HepG2 (cell line): ENCODE data around the gene SLC22A23. TPM values are rescaled to one million over a fixed set of nuclear protein-coding genes. Genes with fewer than 3 reads are reported as not detected.
A peak's percentile ranks its signal among the peaks of the same experiment; 100 is the strongest.

Experiments used
- FOSL2 ChIP-seq: sonication (generic); formaldehyde crosslinking; IDR thresholded peaks from 2 replicates; pipeline ENCODE4 v1.4.0; 2020; ENCODE audit warnings: missing genetic modification reagents
- KLF12 ChIP-seq: sonication (generic); formaldehyde crosslinking; IDR thresholded peaks from 2 replicates; pipeline ENCODE4 v1.4.0; 2020; ENCODE audit warnings: missing genetic modification reagents, borderline replicate concordance
- PPARG ChIP-seq: conservative IDR thresholded peaks from 2 replicates; pipeline ENCODE4 v1.6.1; 2016; ENCODE audit warnings: missing biosample characterization, missing genetic modification reagents
- ZNF441 ChIP-seq: sonication (generic); formaldehyde crosslinking; IDR thresholded peaks from 2 replicates; pipeline ENCODE4 v1.7.0; 2021; ENCODE audit warnings: missing genetic modification reagents, borderline replicate concordance
- ZNF563 ChIP-seq: sonication (generic); formaldehyde crosslinking; IDR thresholded peaks from 2 replicates; pipeline ENCODE4 v1.8.0; 2022; ENCODE audit warnings: mild to moderate bottlenecking, moderate library complexity, missing genetic modification reagents
- ZNF709 ChIP-seq: sonication (generic); formaldehyde crosslinking; IDR thresholded peaks from 2 replicates; pipeline ENCODE4 v1.5.0; 2020; ENCODE audit warnings: mild to moderate bottlenecking, missing genetic modification reagents
- ZNF713 ChIP-seq: sonication (generic); formaldehyde crosslinking; IDR thresholded peaks from 2 replicates; pipeline ENCODE4 v1.4.0; 2020; ENCODE audit warnings: mild to moderate bottlenecking, missing genetic modification reagents
- polyA plus RNA-seq, 8 experiments: library from polyadenylated mRNA; depleted of rRNA in 3 of 8; stranded (reverse) in 7 of 8; unstranded in 1 of 8; fragments of >200 nt; fragmentation: Illumina TruSeq in 4 of 8; extraction: Trizol in 4 of 8; gene quantifications; 2 replicates each; pipeline versions ENCODE4 v1.2.1 to v1.2.3, GENCODE V29; 2011 to 2016; ENCODE audit warnings: low read depth in 4 of 8, missing spikeins in 1 of 8, mixed read lengths in 1 of 8; ENCODE audit not compliant: insufficient read depth in 1 of 8
- total RNA-seq, 5 experiments: library from RNA; depleted of rRNA; stranded (reverse); fragments of >200 nt; fragmentation: Illumina TruSeq; extraction: Trizol; gene quantifications; 2 replicates each; pipeline ENCODE4 v1.2.3, GENCODE V29; 2016; ENCODE audit warnings: low read depth in 1 of 5
- TF ChIP-seq, protein P1 (sequence below): sonication (generic); formaldehyde crosslinking; IDR thresholded peaks from 2 replicates; pipeline ENCODE4 v1.4.0; 2020; ENCODE audit warnings: missing genetic modification reagents, borderline replicate concordance
- TF ChIP-seq, protein P2 (sequence below): sonication (generic); formaldehyde crosslinking; IDR thresholded peaks from 2 replicates; pipeline ENCODE4 v1.8.0; 2022; ENCODE audit warnings: mild to moderate bottlenecking, missing genetic modification reagents, moderate library complexity
- TF ChIP-seq, protein P3 (sequence below): sonication (generic); formaldehyde crosslinking; IDR thresholded peaks from 2 replicates; pipeline ENCODE4 v1.8.0; 2022; ENCODE audit warnings: missing genetic modification reagents, mild to moderate bottlenecking, borderline replicate concordance
- TF ChIP-seq, protein P4 (sequence below): sonication (generic); formaldehyde crosslinking; IDR thresholded peaks from 2 replicates; pipeline ENCODE4 v1.9.0; 2022; ENCODE audit warnings: missing genetic modification reagents, mild to moderate bottlenecking, borderline replicate concordance
- TF ChIP-seq, protein P5 (sequence below): sonication (generic); formaldehyde crosslinking; IDR thresholded peaks from 2 replicates; pipeline ENCODE4 v1.4.0; 2020; ENCODE audit warnings: missing genetic modification reagents, borderline replicate concordance
- TF ChIP-seq, protein P6 (sequence below): sonication (generic); formaldehyde crosslinking; IDR thresholded peaks from 2 replicates; pipeline ENCODE4 v1.8.0; 2022; ENCODE audit warnings: low read depth, missing genetic modification reagents
- TF ChIP-seq, protein P7 (sequence below): sonication (generic); formaldehyde crosslinking; IDR thresholded peaks from 2 replicates; pipeline ENCODE4 v1.4.0; 2020; ENCODE audit warnings: missing genetic modification reagents

SLC22A23 gene
- total and polyA plus RNA-seq, 2 of the 13 experiments (the other 11 are each of a cell fraction or from before 2014, with no cell fraction given): 11.8 to 17.5 TPM

DNA sequence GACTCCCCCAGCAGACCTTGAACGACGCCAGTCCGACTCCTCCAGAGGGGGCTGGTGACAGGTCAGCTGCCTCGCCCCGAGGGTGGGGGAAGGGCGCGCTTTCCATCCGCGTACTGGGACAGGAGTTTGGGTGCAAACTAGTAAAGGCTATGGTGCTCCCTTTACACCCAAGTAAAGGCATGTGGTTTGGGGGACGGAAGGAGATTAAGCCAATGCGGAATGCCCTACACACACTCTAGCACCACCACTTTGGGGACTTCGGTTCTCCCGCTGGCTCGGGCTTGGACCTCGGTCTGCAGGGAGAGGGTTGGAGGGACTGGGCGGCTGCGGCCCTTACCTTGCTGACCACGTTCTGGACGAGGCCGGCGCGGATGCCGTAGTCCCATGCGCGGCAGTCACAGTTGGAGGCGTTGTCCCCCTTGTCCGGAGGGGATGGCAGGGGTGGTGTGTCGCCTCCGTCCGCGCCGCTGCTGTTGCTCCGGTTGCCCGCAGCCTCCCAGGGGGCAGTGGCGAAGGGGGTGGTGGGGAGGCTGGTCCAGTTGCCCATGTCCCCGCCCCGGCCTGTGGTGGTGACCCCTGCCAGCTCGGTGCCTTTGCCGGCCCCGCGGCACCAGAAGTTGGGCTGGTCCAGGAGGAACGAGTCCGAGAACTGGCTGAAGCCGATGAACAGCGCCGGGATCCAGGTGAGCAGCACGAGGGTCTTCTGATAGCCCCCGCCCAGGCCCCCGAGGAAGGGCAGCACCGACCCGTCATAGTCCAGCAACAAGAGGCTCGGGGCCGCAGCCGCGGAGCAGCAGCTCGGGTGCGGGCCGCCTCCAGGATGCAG is 1.1 kb downstream of the SLC22A23 start (continued):
- TF ChIP-seq, protein P1, sequence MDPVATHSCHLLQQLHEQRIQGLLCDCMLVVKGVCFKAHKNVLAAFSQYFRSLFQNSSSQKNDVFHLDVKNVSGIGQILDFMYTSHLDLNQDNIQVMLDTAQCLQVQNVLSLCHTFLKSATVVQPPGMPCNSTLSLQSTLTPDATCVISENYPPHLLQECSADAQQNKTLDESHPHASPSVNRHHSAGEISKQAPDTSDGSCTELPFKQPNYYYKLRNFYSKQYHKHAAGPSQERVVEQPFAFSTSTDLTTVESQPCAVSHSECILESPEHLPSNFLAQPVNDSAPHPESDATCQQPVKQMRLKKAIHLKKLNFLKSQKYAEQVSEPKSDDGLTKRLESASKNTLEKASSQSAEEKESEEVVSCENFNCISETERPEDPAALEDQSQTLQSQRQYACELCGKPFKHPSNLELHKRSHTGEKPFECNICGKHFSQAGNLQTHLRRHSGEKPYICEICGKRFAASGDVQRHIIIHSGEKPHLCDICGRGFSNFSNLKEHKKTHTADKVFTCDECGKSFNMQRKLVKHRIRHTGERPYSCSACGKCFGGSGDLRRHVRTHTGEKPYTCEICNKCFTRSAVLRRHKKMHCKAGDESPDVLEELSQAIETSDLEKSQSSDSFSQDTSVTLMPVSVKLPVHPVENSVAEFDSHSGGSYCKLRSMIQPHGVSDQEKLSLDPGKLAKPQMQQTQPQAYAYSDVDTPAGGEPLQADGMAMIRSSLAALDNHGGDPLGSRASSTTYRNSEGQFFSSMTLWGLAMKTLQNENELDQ (CRISPR knock-in tag): no peak
- TF ChIP-seq, protein P2, sequence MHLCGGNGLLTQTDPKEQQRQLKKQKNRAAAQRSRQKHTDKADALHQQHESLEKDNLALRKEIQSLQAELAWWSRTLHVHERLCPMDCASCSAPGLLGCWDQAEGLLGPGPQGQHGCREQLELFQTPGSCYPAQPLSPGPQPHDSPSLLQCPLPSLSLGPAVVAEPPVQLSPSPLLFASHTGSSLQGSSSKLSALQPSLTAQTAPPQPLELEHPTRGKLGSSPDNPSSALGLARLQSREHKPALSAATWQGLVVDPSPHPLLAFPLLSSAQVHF (CRISPR knock-in tag): no peak
- no peak for TF ChIP-seq KLF12
- 0 out of 2 replicates have a peak, but pooled peaks have one; percentile 16 for TF ChIP-seq ZNF713
- TF ChIP-seq, protein P3, sequence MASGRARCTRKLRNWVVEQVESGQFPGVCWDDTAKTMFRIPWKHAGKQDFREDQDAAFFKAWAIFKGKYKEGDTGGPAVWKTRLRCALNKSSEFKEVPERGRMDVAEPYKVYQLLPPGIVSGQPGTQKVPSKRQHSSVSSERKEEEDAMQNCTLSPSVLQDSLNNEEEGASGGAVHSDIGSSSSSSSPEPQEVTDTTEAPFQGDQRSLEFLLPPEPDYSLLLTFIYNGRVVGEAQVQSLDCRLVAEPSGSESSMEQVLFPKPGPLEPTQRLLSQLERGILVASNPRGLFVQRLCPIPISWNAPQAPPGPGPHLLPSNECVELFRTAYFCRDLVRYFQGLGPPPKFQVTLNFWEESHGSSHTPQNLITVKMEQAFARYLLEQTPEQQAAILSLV: 0 out of 2 replicates have a peak, but pooled peaks have one; percentile 35
- TF ChIP-seq ZNF709 (CRISPR knock-in tag): no peak
- TF ChIP-seq, protein P4, sequence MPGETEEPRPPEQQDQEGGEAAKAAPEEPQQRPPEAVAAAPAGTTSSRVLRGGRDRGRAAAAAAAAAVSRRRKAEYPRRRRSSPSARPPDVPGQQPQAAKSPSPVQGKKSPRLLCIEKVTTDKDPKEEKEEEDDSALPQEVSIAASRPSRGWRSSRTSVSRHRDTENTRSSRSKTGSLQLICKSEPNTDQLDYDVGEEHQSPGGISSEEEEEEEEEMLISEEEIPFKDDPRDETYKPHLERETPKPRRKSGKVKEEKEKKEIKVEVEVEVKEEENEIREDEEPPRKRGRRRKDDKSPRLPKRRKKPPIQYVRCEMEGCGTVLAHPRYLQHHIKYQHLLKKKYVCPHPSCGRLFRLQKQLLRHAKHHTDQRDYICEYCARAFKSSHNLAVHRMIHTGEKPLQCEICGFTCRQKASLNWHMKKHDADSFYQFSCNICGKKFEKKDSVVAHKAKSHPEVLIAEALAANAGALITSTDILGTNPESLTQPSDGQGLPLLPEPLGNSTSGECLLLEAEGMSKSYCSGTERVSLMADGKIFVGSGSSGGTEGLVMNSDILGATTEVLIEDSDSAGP: peak; percentile 90; the same call in 1 of the 2 replicates
- 0 out of 2 replicates have a peak, but pooled peaks have one; percentile 10 for TF ChIP-seq FOSL2 (CRISPR knock-in tag)
- peak; percentile 26; the same call in 1 of the 2 replicates for TF ChIP-seq ZNF563 (CRISPR knock-in tag)
- TF ChIP-seq, protein P5, sequence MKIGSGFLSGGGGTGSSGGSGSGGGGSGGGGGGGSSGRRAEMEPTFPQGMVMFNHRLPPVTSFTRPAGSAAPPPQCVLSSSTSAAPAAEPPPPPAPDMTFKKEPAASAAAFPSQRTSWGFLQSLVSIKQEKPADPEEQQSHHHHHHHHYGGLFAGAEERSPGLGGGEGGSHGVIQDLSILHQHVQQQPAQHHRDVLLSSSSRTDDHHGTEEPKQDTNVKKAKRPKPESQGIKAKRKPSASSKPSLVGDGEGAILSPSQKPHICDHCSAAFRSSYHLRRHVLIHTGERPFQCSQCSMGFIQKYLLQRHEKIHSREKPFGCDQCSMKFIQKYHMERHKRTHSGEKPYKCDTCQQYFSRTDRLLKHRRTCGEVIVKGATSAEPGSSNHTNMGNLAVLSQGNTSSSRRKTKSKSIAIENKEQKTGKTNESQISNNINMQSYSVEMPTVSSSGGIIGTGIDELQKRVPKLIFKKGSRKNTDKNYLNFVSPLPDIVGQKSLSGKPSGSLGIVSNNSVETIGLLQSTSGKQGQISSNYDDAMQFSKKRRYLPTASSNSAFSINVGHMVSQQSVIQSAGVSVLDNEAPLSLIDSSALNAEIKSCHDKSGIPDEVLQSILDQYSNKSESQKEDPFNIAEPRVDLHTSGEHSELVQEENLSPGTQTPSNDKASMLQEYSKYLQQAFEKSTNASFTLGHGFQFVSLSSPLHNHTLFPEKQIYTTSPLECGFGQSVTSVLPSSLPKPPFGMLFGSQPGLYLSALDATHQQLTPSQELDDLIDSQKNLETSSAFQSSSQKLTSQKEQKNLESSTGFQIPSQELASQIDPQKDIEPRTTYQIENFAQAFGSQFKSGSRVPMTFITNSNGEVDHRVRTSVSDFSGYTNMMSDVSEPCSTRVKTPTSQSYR: peak; percentile 97
- TF ChIP-seq, protein P6, sequence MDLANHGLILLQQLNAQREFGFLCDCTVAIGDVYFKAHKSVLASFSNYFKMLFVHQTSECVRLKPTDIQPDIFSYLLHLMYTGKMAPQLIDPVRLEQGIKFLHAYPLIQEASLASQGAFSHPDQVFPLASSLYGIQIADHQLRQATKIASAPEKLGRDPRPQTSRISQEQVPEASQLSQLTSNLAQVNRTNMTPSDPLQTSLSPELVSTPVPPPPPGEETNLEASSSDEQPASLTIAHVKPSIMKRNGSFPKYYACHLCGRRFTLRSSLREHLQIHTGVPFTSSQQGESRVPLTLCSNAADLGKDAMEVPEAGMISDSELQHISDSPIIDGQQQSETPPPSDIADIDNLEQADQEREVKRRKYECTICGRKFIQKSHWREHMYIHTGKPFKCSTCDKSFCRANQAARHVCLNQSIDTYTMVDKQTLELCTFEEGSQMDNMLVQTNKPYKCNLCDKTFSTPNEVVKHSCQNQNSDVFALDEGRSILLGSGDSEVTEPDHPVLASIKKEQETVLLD (CRISPR knock-in tag): no peak; the same call in 1 of the 2 replicates
- TF ChIP-seq ZNF441 (CRISPR knock-in tag): no peak
- TF ChIP-seq, protein P7, sequence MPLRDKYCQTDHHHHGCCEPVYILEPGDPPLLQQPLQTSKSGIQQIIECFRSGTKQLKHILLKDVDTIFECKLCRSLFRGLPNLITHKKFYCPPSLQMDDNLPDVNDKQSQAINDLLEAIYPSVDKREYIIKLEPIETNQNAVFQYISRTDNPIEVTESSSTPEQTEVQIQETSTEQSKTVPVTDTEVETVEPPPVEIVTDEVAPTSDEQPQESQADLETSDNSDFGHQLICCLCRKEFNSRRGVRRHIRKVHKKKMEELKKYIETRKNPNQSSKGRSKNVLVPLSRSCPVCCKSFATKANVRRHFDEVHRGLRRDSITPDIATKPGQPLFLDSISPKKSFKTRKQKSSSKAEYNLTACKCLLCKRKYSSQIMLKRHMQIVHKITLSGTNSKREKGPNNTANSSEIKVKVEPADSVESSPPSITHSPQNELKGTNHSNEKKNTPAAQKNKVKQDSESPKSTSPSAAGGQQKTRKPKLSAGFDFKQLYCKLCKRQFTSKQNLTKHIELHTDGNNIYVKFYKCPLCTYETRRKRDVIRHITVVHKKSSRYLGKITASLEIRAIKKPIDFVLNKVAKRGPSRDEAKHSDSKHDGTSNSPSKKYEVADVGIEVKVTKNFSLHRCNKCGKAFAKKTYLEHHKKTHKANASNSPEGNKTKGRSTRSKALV (CRISPR knock-in tag): peak; percentile 13; the same call in 1 of the 2 replicates
- TF ChIP-seq PPARG: no peak
